KMS-11 (cell line): ENCODE data around the gene NCK2.

Source experiments
- H2AFZ ChIP-seq: fragments of 200-600 bp; sonication (generic); 2 replicates; pipeline ENCODE4 v1.6.1; 2016; ENCODE audit warnings: antibody characterized with exemption, mixed run types, low read depth
- H3K27ac ChIP-seq: fragments of 200-600 bp; sonication (generic); 2 replicates; pipeline ENCODE4 v1.6.1; 2016; ENCODE audit warnings: mild to moderate bottlenecking, mixed run types
- H3K27me3 ChIP-seq: fragments of 200-600 bp; sonication (generic); 2 replicates; pipeline ENCODE4 v1.6.1; 2017; ENCODE audit warnings: mild to moderate bottlenecking, low read depth, mixed run types, moderate library complexity; ENCODE audit not compliant: insufficient read depth
- H3K36me3 ChIP-seq: fragments of 200-600 bp; sonication (generic); 2 replicates; pipeline ENCODE4 v1.6.1; 2017; ENCODE audit warnings: mild to moderate bottlenecking, mixed run types; ENCODE audit not compliant: insufficient read depth
- H3K4me1 ChIP-seq: fragments of 200-600 bp; sonication (generic); 2 replicates; pipeline ENCODE4 v1.6.1; 2016; ENCODE audit warnings: mild to moderate bottlenecking, low read depth, mixed run types; ENCODE audit not compliant: poor library complexity, severe bottlenecking
- H3K4me2 ChIP-seq: fragments of 200-600 bp; sonication (generic); 2 replicates; pipeline ENCODE4 v1.7.0; 2016; ENCODE audit warnings: mild to moderate bottlenecking, mixed run types
- H3K4me3 ChIP-seq: fragments of 200-600 bp; sonication (generic); IDR thresholded peaks from 2 replicates; pipeline ENCODE4 v1.6.1; 2017; ENCODE audit warnings: low read depth, low read length, mixed read lengths; ENCODE audit not compliant: insufficient read depth
- H3K79me2 ChIP-seq: fragments of 200-600 bp; sonication (generic); 2 replicates; pipeline ENCODE4 v1.6.1; 2016; ENCODE audit warnings: low read depth, mixed run types; ENCODE audit not compliant: insufficient read depth
- H3K9ac ChIP-seq: fragments of 200-600 bp; sonication (generic); 2 replicates; pipeline ENCODE4 v1.6.1; 2016; ENCODE audit warnings: mild to moderate bottlenecking, mixed run types
- H4K20me1 ChIP-seq: fragments of 200-600 bp; sonication (generic); 2 replicates; pipeline ENCODE4 v1.6.1; 2016; ENCODE audit warnings: mild to moderate bottlenecking, mixed run types; ENCODE audit not compliant: insufficient read depth
- CTCF ChIP-seq: fragments of 200-600 bp; sonication (generic); conservative IDR thresholded peaks from 2 replicates; pipeline ENCODE4 v1.6.1; 2017; ENCODE audit warnings: low read depth, mild to moderate bottlenecking, antibody characterized with exemption, low read length, moderate library complexity, mixed read lengths

NCK2 gene

GRCh38 chr2:105766300-105766866 lies 21.7 kb downstream of the NCK2 start:
- Histone ChIP-seq H3K4me2 (no peak overlapping the region), H3K4me3 (no peak overlapping the region), H2AFZ (no peak overlapping the region), H3K9ac (no peak overlapping the region), H3K36me3 (no peaks in the 10 kb centered on the region), H4K20me1 (0 out of 2 replicates have a peak, but pooled peaks cover 6% of the 10 kb centered on the region), H3K27ac (no peak overlapping the region), H3K27me3 (no peaks in the 10 kb centered on the region), H3K4me1 (no peaks in the 10 kb centered on the region), H3K79me2 (peaks cover 62% of the 10 kb centered on the region; the same call in 1 of the 2 replicates)
- no peak for TF ChIP-seq CTCF

GRCh38 chr2:105768176-105768575 lies 23.5 kb downstream of the NCK2 start:
- Histone ChIP-seq H3K9ac (no peak overlapping the region), H3K4me3 (no peak overlapping the region), H2AFZ (no peak overlapping the region), H3K36me3 (no peaks in the 10 kb centered on the region), H3K4me1 (no peaks in the 10 kb centered on the region), H3K4me2 (no peak overlapping the region), H3K27ac (no peak overlapping the region), H3K27me3 (no peaks in the 10 kb centered on the region), H4K20me1 (no peaks in the 10 kb centered on the region), H3K79me2 (peaks cover 56% of the 10 kb centered on the region; the same call in 1 of the 2 replicates)
- TF ChIP-seq CTCF: no peak

- H3K4me1 ChIP-seq: peaks cover 3% of the 10 kb centered on the region
- no peaks in the 10 kb centered on the region for H4K20me1 ChIP-seq
- no peak overlapping the region for H2AFZ ChIP-seq
- H3K4me2 ChIP-seq: no peak overlapping the region
- H3K4me3 ChIP-seq: no peak overlapping the region
- no peaks in the 10 kb centered on the region for H3K27me3 ChIP-seq
- H3K27ac ChIP-seq: no peak overlapping the region
- H3K36me3 ChIP-seq: no peaks in the 10 kb centered on the region
- TF ChIP-seq CTCF: no peak
- no peak overlapping the region for H3K9ac ChIP-seq
- H3K79me2 ChIP-seq: peaks cover 53% of the 10 kb centered on the region
Measured at GRCh38 chr2:105768961-105769452, 24.3 kb downstream of the NCK2 start.

- H3K27ac ChIP-seq: no peak overlapping the region
- H2AFZ ChIP-seq: no peak overlapping the region
- peaks cover 8% of the 10 kb centered on the region for H3K4me1 ChIP-seq
- H3K4me2 ChIP-seq: no peak overlapping the region
- H4K20me1 ChIP-seq: no peaks in the 10 kb centered on the region
- peaks cover 53% of the 10 kb centered on the region for H3K79me2 ChIP-seq
- no peak overlapping the region for H3K9ac ChIP-seq
- no peaks in the 10 kb centered on the region for H3K27me3 ChIP-seq
- TF ChIP-seq CTCF: no peak
- H3K36me3 ChIP-seq: no peaks in the 10 kb centered on the region
- H3K4me3 ChIP-seq: no peak overlapping the region
Measured at GRCh38 chr2:105769504-105769903, 24.8 kb downstream of the NCK2 start.
